Heart right ventricle (tissue), 16 donors: ENCODE measurements around the gene COPS4. TPM values are rescaled to one million over a fixed set of nuclear protein-coding genes. Genes with fewer than 3 reads are reported as not detected.

Source experiments
- ATAC-seq, 8 donors: fragments of 200-7000 bp; cut with Tn5 transposase; one replicate each; pipeline ENCODE4 v1.9.1; 2020; ENCODE audit warnings: mild to moderate bottlenecking in 8 of 8, moderate library complexity in 8 of 8, moderate number of reproducible peaks in 1 of 8
- DNase-seq, 2 donors: peaks; one replicate each; pipeline ENCODE4 v3.0.0-alpha.2; 2020
- H3K27ac ChIP-seq, 10 donors: fragments of 200-600 bp; sonication (generic) in 2 of 10; one replicate each; pipeline versions ENCODE4 v1.5.0 to v1.8.0; 2020 to 2022; ENCODE audit warnings: mild to moderate bottlenecking in 3 of 10
- H3K27me3 ChIP-seq, 7 donors: fragments of 200-600 bp; one replicate each; pipeline ENCODE4 v1.8.0; 2021 to 2022; ENCODE audit warnings: mild to moderate bottlenecking in 2 of 7
- H3K36me3 ChIP-seq, 9 donors: fragments of 200-600 bp; sonication (generic) in 1 of 9; one replicate each; pipeline versions ENCODE4 v1.5.0 to v1.8.0; 2020 to 2022; ENCODE audit warnings: mild to moderate bottlenecking in 2 of 9
- H3K4me1 ChIP-seq, 9 donors: fragments of 200-600 bp; sonication (generic) in 1 of 9; one replicate each; pipeline versions ENCODE4 v1.5.0 to v1.8.0; 2020 to 2022; ENCODE audit warnings: mild to moderate bottlenecking in 4 of 9
- H3K4me3 ChIP-seq, 10 donors: fragments of 200-600 bp; sonication (generic) in 2 of 10; one replicate each; pipeline versions ENCODE4 v1.5.0 to v1.8.0; 2020 to 2022; ENCODE audit warnings: mild to moderate bottlenecking in 7 of 10, moderate library complexity in 2 of 10
- H3K9me3 ChIP-seq, 11 donors: fragments of 200-600 bp in 10 of 11; sonication (generic) in 2 of 11; one replicate each; pipeline versions ENCODE4 v1.5.0 to v1.8.0; 2013 to 2022; ENCODE audit warnings: mild to moderate bottlenecking in 2 of 11, control low read depth in 1 of 11, moderate library complexity in 1 of 11
- WGBS, 2 donors: extraction: QIAGEN DNeasy Blood & Tissue Kit; methylation state at CpG; one replicate each; pipeline ENCODE4 v1.1.7; 2013; ENCODE audit warnings: inconsistent platforms in 1 of 2; 5-methylcytosine and 5-hydroxymethylcytosine counted together
- intact Hi-C, 10 donors: fragments of 100-400 bp; cut with DNase I; formaldehyde crosslinking; loops; one replicate each; pipeline versions ENCODE4 v1.11.1 to v1.14.2; 2022
- polyA plus RNA-seq, 2 donors: library from polyadenylated mRNA; stranded (reverse); fragments of 200-250 nt; gene quantifications; one replicate each; pipeline ENCODE4 v1.2.3, GENCODE V29; 2013
- total RNA-seq, 10 donors: library from RNA; stranded (reverse); fragmentation: NEBNext Ultra II Directional in 3 of 10; extraction: Animal tissue kit (Norgen Biotek cat#: 25700) in 3 of 10; gene quantifications; one replicate each; pipeline versions ENCODE4 v1.2.1 to v1.2.4, GENCODE V29; 2021 to 2023
- TF ChIP-seq, protein P1 (sequence below), 9 donors: fragments of 200-600 bp; sonication (generic) in 2 of 9; IDR thresholded peaks; one replicate each; pipeline versions ENCODE4 v1.5.0 to v1.8.0; 2021 to 2022; ENCODE audit warnings: antibody characterized with exemption in 9 of 9, mild to moderate bottlenecking in 5 of 9, moderate library complexity in 1 of 9
- donor health status: Arrhythmogenic right ventricular cardiomyopathy.
- donor health status: ischemic (EF 13 %, LVEDD 7.1; RV severe dilation, severe dysfunction).
- donor health status: healthy with polysubstance abuse.
- donor health status: DM: no; HTN: yes; CAD: no.
- donor health status: DM: no; HTN: no; CAD: no.
- donor health status: ischemic (EF 25% LVEDD 6.9; RV normal size, moderate dysfunction).
- donor health status: ischemic (EF 25% LVEDD 5.7; RV mildly dilated, moderate dysfunction).
- donor health status: healthy.
- donor health status: DM: yes; HTN: yes; CAD: no.
- donor health status: Ischemic cardiomyopathy.
- donor health status: ischemic (EF 35%, LVEDD 5.7; RV mildly dilated, moderate dysfunction).
- donor health status: nonischemic (EF 11% LVEDD 7.7; RV severe dilation, severe dysfunction).
- donor health status: DM: yes; HTN: yes; CAD: no.
- donor health status: PGD.
- donor health status: ischemic (EF 29% LVEDD 5.4; RV normal size, mild dysfunction).
- donor health status: nonischemic (EF 23%, LVEDD 6.1; RV moderate dilation, normal function).

COPS4 gene
- total and polyA plus RNA-seq, 12 donors: 12.5 to 65.1 (median 57.2) TPM

DNA sequence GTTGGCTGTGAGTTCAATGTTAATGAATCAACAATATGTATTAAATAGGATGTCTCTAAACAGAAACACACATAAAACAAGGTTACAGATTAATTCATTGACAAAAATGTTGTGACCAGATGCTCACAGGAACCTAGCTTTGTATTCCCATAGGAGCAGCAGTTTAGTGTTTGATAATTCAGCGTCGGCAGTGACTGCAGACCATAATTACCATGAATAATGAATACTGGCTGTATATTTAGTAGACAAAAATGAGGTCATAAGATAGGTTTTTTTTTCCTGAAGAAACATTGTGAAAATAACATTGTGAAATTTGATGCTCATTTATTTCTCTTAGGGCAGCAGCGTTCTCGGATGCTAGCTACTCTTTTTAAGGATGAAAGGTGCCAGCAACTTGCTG is 27.8 kb downstream of the COPS4 start:
- 86 to 88% methylated on average over 4 of the region's 4 CpGs for WGBS, 2 donors
- no peaks in the 10 kb centered on the region for H3K9me3 ChIP-seq
- H3K4me3 ChIP-seq: no peak overlapping the region
- peaks cover 0 to 3% (median 0%) of the 10 kb centered on the region in 9 donors for H3K4me1 ChIP-seq
- H3K27ac ChIP-seq: no peak overlapping the region
- no peak for DNase-seq
- intact Hi-C loops: no loop called here
- ATAC-seq: no peak
- TF ChIP-seq, protein P1, sequence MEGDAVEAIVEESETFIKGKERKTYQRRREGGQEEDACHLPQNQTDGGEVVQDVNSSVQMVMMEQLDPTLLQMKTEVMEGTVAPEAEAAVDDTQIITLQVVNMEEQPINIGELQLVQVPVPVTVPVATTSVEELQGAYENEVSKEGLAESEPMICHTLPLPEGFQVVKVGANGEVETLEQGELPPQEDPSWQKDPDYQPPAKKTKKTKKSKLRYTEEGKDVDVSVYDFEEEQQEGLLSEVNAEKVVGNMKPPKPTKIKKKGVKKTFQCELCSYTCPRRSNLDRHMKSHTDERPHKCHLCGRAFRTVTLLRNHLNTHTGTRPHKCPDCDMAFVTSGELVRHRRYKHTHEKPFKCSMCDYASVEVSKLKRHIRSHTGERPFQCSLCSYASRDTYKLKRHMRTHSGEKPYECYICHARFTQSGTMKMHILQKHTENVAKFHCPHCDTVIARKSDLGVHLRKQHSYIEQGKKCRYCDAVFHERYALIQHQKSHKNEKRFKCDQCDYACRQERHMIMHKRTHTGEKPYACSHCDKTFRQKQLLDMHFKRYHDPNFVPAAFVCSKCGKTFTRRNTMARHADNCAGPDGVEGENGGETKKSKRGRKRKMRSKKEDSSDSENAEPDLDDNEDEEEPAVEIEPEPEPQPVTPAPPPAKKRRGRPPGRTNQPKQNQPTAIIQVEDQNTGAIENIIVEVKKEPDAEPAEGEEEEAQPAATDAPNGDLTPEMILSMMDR (IDR thresholded peaks at IDR 0.05): no peak
- H3K27me3 ChIP-seq: no peaks in the 10 kb centered on the region
- peaks cover 4 to 100% (median 48%) of the 10 kb centered on the region in 9 donors for H3K36me3 ChIP-seq

- peaks cover 5 to 100% (median 57%) of the 10 kb centered on the region in 9 donors for H3K36me3 ChIP-seq
- no peaks in the 10 kb centered on the region for H3K9me3 ChIP-seq
- DNase-seq (no peak), ATAC-seq (no peak)
- peaks cover 0 to 3% (median 0%) of the 10 kb centered on the region in 9 donors for H3K4me1 ChIP-seq
- TF ChIP-seq, protein P1 (IDR thresholded peaks at IDR 0.05): no peak
- 86 to 94% methylated on average over 1 of the region's 1 CpG for WGBS, 2 donors
- no peaks in the 10 kb centered on the region for H3K27me3 ChIP-seq
- intact Hi-C loops: no loop called here
- no peak overlapping the region for H3K4me3 ChIP-seq
- H3K27ac ChIP-seq: no peak overlapping the region
These were observed 30.3 kb downstream of the COPS4 start for GRCh38 chr4:83065266-83065665.

DNA sequence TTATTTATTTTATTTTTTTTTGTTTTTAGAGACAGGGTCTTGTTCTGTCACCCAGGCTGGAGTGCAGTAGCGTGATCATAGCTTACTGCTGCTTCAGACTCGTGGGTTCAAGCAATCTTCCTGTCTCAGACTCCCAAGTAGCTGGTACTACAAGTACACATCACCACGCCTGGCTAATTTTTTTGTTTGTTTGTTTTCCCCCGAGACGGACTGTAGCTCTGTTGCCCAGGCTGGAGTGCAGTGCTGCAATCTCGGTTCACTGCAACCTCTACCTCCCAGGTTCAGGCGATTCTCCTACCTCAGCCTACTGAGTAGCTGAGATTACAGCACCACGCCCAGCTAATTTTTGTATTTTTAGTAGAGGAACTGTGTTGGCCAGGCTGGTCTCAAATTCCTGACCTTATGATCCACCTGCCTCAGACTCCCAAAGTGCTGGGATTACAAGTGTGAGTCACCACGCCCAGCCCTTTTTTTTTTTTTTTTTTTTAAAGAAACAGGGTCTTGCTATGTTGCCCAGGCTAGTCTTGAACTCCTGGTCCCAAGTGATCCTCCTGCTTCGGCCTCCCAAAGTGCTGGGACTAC is 32.2 kb downstream of the COPS4 start:
- peaks cover 2 to 100% (median 51%) of the 10 kb centered on the region in 9 donors for H3K36me3 ChIP-seq
- no peak overlapping the region for H3K27ac ChIP-seq
- DNase-seq (no peak), ATAC-seq (no peak)
- WGBS, 2 donors: 90 to 94% methylated on average over 10 of the region's 10 CpGs
- intact Hi-C loops: no loop called here
- no peak overlapping the region for H3K4me3 ChIP-seq
- TF ChIP-seq, protein P1 (IDR thresholded peaks at IDR 0.05): no peak
- no peaks in the 10 kb centered on the region for H3K27me3 ChIP-seq
- H3K4me1 ChIP-seq: peaks cover 0 to 3% (median 0%) of the 10 kb centered on the region in 9 donors
- no peaks in the 10 kb centered on the region for H3K9me3 ChIP-seq

DNA sequence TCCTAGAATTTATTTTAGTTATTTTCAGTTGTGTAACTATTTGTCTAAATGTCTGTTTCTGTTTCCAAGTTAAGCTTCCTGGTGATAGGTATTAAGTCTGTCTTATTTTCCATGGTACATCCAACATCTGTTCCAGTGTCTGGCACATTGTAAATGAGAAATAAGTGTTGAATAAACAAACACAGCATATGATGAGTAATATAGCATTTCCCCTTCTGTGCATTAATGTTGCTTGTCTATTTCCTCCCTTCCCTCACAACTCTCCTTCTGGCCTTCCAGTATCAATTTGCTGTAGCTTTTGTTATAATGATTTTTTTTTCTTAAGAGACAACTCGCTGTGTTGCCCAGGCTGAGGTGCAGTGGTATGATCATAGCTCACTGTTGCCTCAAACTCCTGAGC is 36.1 kb downstream of the COPS4 start:
- Histone ChIP-seq H3K4me3 (no peak overlapping the region), H3K9me3 (no peaks in the 10 kb centered on the region), H3K36me3 (peaks cover 4 to 95% (median 46%) of the 10 kb centered on the region in 9 donors), H3K4me1 (peaks cover 0 to 16% (median 0%) of the 10 kb centered on the region in 9 donors), H3K27ac (no peak overlapping the region), H3K27me3 (no peaks in the 10 kb centered on the region)
- no peak for DNase-seq
- no peak for ATAC-seq
- WGBS, 2 donors: 97% methylated on average over 1 of the region's 1 CpG
- intact Hi-C loops: loop anchor here in 8 of 10 donors (5.0 to 10.0 kb wide), 4 partner anchors 181 to 211 kb away; partner anchors contain the start of gene COQ2 (in 1 of the 8)
- TF ChIP-seq, protein P1 (IDR thresholded peaks at IDR 0.05): no peak
